Measurements from ENCODE around the gene ABCC6. TPM values are rescaled to one million over a fixed set of nuclear protein-coding genes. Genes with fewer than 3 reads are reported as not detected.

The ABCC6 gene
- total RNA-seq, 1 experiment from 2014 or later: 2.7 TPM

GRCh38 chr16:16133943-16134604 is 89.2 kb downstream of the ABCC6 start (continued):
- TF ChIP-seq REST (IDR thresholded peaks at IDR 0.05; ENCODE audit: low read depth) (no peak), ZBTB33 (IDR thresholded peaks at IDR 0.05; ENCODE audit: extremely low read depth, insufficient replicate concordance, low read length) (no peak), EZH2phosphoT487 (IDR thresholded peaks at IDR 0.05; ENCODE audit: borderline replicate concordance) (no peak), SIN3A (IDR thresholded peaks at IDR 0.05; ENCODE audit: low read depth) (no peak)

- Histone ChIP-seq H4K20me1 (ENCODE audit: insufficient read depth) (no peaks in the 10 kb centered on the region), H2AFZ (ENCODE audit: low read depth, low read length, poor library complexity, severe bottlenecking) (no peak overlapping the region), H3K36me3 (ENCODE audit: control insufficient read depth in 1 of 2, insufficient read depth in 2 of 2, low read length in 2 of 2) (peaks cover 32 to 39% of the 10 kb centered on the region in 2 experiments), H3K4me1 (ENCODE audit: control insufficient read depth in 1 of 2, insufficient read depth in 2 of 2, low read length in 2 of 2) (0 out of 4 replicates have a peak, but pooled peaks cover 0 to 3% of the 10 kb centered on the region in 2 experiments), H3K4me2 (ENCODE audit: low read length) (no peak overlapping the region), H3K27me3 (ENCODE audit: insufficient read depth, low read length) (no peaks in the 10 kb centered on the region), H3K27ac (ENCODE audit: low read depth, low read length) (no peak overlapping the region), H3K4me3 (replicated peaks in 1 of 2; ENCODE audit: low read depth in 1 of 2, low read length in 2 of 2) (no peak overlapping the region), H3K9me3 (ENCODE audit: control insufficient read depth in 1 of 2, insufficient read depth in 1 of 2, low read depth in 1 of 2, low read length in 2 of 2) (no peaks in the 10 kb centered on the region), H3K9me2 (ENCODE audit: insufficient read depth) (no peaks in the 10 kb centered on the region), H3K79me2 (ENCODE audit: insufficient read depth, low read length) (no peaks in the 10 kb centered on the region), H3K9ac (ENCODE audit: low read length) (no peak overlapping the region)
- ChIA-PET POLR2A (no interaction called here), CTCF (interaction anchor here (0.6 kb wide), 1 partner anchor 57 kb away, joined by 3 read pairs; no protein-coding TSS in a partner anchor), RAD21 (ENCODE audit: low non-redundant PET in 1 of 2, low total read pairs in 2 of 2, uncharacterized antibody in 2 of 2, unreplicated experiment in 2 of 2) (no interaction called here)
- TF ChIP-seq JUND (IDR thresholded peaks at IDR 0.05) (no peak), YY1 (IDR thresholded peaks at IDR 0.05; ENCODE audit: extremely low read depth, insufficient replicate concordance, low read depth, low read length) (no peak), RAD21 (IDR thresholded peaks at IDR 0.05; ENCODE audit: low read depth) (no peak), EZH2 (IDR thresholded peaks at IDR 0.05) (no peak)
- intact Hi-C loops (cut with micrococcal nuclease): no loop called here
- DNase-seq (ENCODE audit: low read depth, low spot score): no peak
- ATAC-seq: no peak
- BruUV-seq (replicated peaks): no TSS peak
Observed at GRCh38 chr16:16131659-16132058, 91.6 kb downstream of the ABCC6 start.

All from HCT116 (cell line).